C4-2B (cell line): ENCODE results near the gene CEP20.

Experiments used
- ZFX ChIP-seq: fragments of 450-650 bp; IDR thresholded peaks from 2 replicates; pipeline ENCODE4 v1.6.1; 2017
- TF ChIP-seq, protein P1 (sequence below): fragments of 450-650 bp; conservative IDR thresholded peaks from 2 replicates; pipeline ENCODE4 v1.5.1; 2017; ENCODE audit warnings: mild to moderate bottlenecking

DNA sequence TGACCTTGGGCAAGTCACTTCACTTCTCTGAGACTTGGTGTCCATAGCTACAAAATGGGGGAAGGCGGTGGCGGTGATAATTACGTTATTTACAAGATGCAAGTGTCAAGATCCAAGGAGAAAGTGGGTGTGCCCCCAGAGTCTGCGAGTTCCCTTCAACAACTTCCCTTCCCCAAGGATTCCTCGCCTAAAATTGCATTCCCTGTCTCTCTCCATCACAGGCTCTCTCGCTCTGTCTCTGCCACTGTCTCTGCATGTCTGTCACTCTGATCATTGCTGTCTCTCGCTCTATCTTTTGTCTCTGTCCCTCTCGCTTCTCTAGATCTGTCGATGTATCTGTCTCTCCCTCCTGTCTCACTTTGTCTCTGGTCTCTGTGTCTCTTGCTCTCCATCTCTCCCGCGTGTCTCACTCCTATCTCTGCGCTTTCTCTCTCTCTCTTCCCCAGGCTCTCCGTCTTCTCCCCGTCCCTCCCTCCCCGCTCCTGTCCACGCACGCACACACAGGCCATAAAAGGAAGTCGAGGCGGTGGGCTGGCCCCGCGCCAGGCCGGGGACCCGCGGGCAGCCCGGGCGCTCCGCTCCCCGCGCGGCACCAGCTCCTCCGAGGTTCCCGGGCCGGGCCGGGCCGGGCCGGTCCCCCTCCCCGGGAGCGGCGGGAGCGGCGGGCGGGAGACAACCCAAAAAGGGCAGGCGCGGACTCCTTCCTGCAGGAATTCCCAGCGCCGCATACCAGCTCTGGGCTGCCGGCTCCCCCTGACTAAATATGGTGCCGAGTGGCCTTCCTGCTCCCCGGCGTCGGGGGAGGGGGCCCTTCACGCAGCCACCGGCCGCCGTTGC, 30.5 kb downstream of the CEP20 start:
- TF ChIP-seq, protein P1, sequence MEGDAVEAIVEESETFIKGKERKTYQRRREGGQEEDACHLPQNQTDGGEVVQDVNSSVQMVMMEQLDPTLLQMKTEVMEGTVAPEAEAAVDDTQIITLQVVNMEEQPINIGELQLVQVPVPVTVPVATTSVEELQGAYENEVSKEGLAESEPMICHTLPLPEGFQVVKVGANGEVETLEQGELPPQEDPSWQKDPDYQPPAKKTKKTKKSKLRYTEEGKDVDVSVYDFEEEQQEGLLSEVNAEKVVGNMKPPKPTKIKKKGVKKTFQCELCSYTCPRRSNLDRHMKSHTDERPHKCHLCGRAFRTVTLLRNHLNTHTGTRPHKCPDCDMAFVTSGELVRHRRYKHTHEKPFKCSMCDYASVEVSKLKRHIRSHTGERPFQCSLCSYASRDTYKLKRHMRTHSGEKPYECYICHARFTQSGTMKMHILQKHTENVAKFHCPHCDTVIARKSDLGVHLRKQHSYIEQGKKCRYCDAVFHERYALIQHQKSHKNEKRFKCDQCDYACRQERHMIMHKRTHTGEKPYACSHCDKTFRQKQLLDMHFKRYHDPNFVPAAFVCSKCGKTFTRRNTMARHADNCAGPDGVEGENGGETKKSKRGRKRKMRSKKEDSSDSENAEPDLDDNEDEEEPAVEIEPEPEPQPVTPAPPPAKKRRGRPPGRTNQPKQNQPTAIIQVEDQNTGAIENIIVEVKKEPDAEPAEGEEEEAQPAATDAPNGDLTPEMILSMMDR, result no peak
- TF ChIP-seq ZFX, result no peak
